Ovary (tissue), 3 donors: ENCODE measurements around the gene GDF2.

Source experiments
- EP300 ChIP-seq: sonication (generic); formaldehyde crosslinking; IDR thresholded peaks from one replicate; pipeline ENCODE4 v1.6.1; 2017; ENCODE audit warnings: antibody characterized with exemption
- TF ChIP-seq, protein P1 (sequence below), 3 donors: fragments of 450-650 bp in 2 of 3; fragments of 200-600 bp in 1 of 3; IDR thresholded peaks; one replicate each; pipeline versions ENCODE4 v1.5.1 to v1.8.0; 2016 to 2022; ENCODE audit warnings: antibody characterized with exemption in 3 of 3, mild to moderate bottlenecking in 1 of 3
- donor health status: DM: no; HTN: no; CAD: no.

DNA sequence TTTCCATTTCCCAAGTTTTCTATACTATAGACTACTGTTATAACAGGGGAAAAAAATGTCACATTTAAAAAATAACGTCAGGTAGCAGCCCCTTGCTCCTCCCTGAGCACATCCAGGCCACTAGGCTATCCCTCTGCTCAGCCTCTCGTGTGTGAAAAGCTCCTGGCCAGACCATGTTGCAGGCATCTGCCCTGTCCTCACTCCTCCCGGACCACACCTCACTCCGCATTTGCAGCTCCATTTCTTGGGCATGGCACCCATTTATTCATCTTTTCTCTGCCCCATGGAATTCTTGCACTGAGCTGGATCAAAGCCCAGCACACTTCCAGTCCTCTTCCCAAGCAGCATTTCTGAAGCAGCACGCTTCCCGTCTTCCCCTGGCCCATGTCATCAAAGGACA lies 1.4 kb upstream of the GDF2 start:
- TF ChIP-seq, protein P1, sequence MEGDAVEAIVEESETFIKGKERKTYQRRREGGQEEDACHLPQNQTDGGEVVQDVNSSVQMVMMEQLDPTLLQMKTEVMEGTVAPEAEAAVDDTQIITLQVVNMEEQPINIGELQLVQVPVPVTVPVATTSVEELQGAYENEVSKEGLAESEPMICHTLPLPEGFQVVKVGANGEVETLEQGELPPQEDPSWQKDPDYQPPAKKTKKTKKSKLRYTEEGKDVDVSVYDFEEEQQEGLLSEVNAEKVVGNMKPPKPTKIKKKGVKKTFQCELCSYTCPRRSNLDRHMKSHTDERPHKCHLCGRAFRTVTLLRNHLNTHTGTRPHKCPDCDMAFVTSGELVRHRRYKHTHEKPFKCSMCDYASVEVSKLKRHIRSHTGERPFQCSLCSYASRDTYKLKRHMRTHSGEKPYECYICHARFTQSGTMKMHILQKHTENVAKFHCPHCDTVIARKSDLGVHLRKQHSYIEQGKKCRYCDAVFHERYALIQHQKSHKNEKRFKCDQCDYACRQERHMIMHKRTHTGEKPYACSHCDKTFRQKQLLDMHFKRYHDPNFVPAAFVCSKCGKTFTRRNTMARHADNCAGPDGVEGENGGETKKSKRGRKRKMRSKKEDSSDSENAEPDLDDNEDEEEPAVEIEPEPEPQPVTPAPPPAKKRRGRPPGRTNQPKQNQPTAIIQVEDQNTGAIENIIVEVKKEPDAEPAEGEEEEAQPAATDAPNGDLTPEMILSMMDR (IDR thresholded peaks at IDR 0.05) = no peak
- TF ChIP-seq EP300 = no peak
